Fibroblast of villous mesenchyme (primary cell): ENCODE data around the gene PKP3. TPM values are rescaled to one million over a fixed set of nuclear protein-coding genes. Genes with fewer than 3 reads are reported as not detected.
"Not testable (repeated sequence)": the region's sequence is repeated elsewhere in the genome, so short reads cannot be mapped to it uniquely, and the experiment has no call there.

ENCODE experiments used
- DNase-seq: peaks from one replicate; pipeline ENCODE4 v3.0.0-alpha.2; 2010; ENCODE audit warnings: low read depth
- H3K4me3 ChIP-seq: 2 replicates; pipeline ENCODE4 v1.5.1; 2011; ENCODE audit warnings: low read depth, mild to moderate bottlenecking, low read length
- CTCF ChIP-seq: IDR thresholded peaks from 2 replicates; pipeline ENCODE4 v1.5.1; 2012; ENCODE audit warnings: low read depth, mild to moderate bottlenecking, low read length; ENCODE audit not compliant: insufficient read depth
- total RNA-seq: library from RNA; depleted of rRNA; stranded (reverse); fragments of >200 nt; gene quantifications from 2 replicates; pipeline ENCODE4 v1.2.3, GENCODE V29; 2012

Gene PKP3
- total RNA-seq, 1 donor: 2.2 TPM

- no peak for DNase-seq
- no peak overlapping the region for H3K4me3 ChIP-seq
- TF ChIP-seq CTCF: no peak
These were observed 26.3 kb downstream of the PKP3 start for GRCh38 chr11:420054-420910.

- no peak overlapping the region for H3K4me3 ChIP-seq
- TF ChIP-seq CTCF: no peak
- DNase-seq: no peak
These were observed 26.9 kb downstream of the PKP3 start for GRCh38 chr11:420911-421321.

- no peak overlapping the region for H3K4me3 ChIP-seq
- no peak for DNase-seq
- no peak for TF ChIP-seq CTCF
These were observed 28.2 kb downstream of the PKP3 start for GRCh38 chr11:422249-422656.

- DNase-seq: no peak
- no peak for TF ChIP-seq CTCF
- H3K4me3 ChIP-seq: no peak overlapping the region
These were observed 30.2 kb downstream of the PKP3 start for GRCh38 chr11:424232-424631.

- H3K4me3 ChIP-seq, DNase-seq: not testable (repeated sequence)
These were observed 30.8 kb downstream of the PKP3 start for GRCh38 chr11:424766-425165.

GRCh38 chr11:425301-425700, 31.3 kb downstream of the PKP3 start:
- no peak for DNase-seq

GRCh38 chr11:426851-427250, 32.8 kb downstream of the PKP3 start:
- no peak overlapping the region for H3K4me3 ChIP-seq
- TF ChIP-seq CTCF: no peak
- DNase-seq: no peak

More at GRCh38 chr11:425301-425700, 31.3 kb downstream of the PKP3 start:
- no peak overlapping the region for H3K4me3 ChIP-seq
- TF ChIP-seq CTCF: no peak
